IPS-18a (cell line): ENCODE measurements around the gene PRR33.
"Not testable (repeated sequence)": the region's sequence is repeated elsewhere in the genome, so short reads cannot be mapped to it uniquely, and the experiment has no call there.

ENCODE experiments used
- H3K27ac ChIP-seq: one replicate; pipeline ENCODE4 v1.5.1; 2013; ENCODE audit warnings: low read length
- H3K27me3 ChIP-seq: one replicate; pipeline ENCODE4 v1.6.1; 2013; ENCODE audit warnings: mild to moderate bottlenecking, low read length; ENCODE audit not compliant: control insufficient read depth, insufficient read depth
- H3K36me3 ChIP-seq: one replicate; pipeline ENCODE4 v1.6.1; 2013; ENCODE audit warnings: low read depth, low read length; ENCODE audit not compliant: control insufficient read depth
- H3K4me1 ChIP-seq: one replicate; pipeline ENCODE4 v1.6.1; 2013; ENCODE audit warnings: low read depth, low read length; ENCODE audit not compliant: control insufficient read depth
- H3K4me3 ChIP-seq: one replicate; pipeline ENCODE4 v1.5.1; 2013; ENCODE audit warnings: low read length
- H3K9ac ChIP-seq: one replicate; pipeline ENCODE4 v1.6.1; 2013; ENCODE audit warnings: mild to moderate bottlenecking, low read length, moderate library complexity
- H3K9me3 ChIP-seq: one replicate; pipeline ENCODE4 v1.6.1; 2013; ENCODE audit warnings: low read depth, low read length; ENCODE audit not compliant: control insufficient read depth

PRR33 gene

GRCh38 chr11:1874441-1875092, 17.1 kb downstream of the PRR33 start:
- H3K36me3 ChIP-seq, H3K27me3 ChIP-seq, H3K4me1 ChIP-seq, H3K9me3 ChIP-seq, H3K4me3 ChIP-seq, H3K9ac ChIP-seq, H3K27ac ChIP-seq: not testable (repeated sequence)

- not testable (repeated sequence) for H3K4me1 ChIP-seq, H3K27ac ChIP-seq, H3K9me3 ChIP-seq, H3K9ac ChIP-seq, H3K4me3 ChIP-seq, H3K36me3 ChIP-seq, H3K27me3 ChIP-seq
Measured at GRCh38 chr11:1873813-1874150, 17.9 kb downstream of the PRR33 start.

GRCh38 chr11:1873048-1873812, 18.5 kb downstream of the PRR33 start:
- Histone ChIP-seq H3K9ac (no peak overlapping the region), H3K27ac (no peak overlapping the region), H3K4me3 (no peak overlapping the region), H3K9me3 (no peaks in the 10 kb centered on the region), H3K27me3 (no peaks in the 10 kb centered on the region), H3K36me3 (no peaks in the 10 kb centered on the region), H3K4me1 (no peaks in the 10 kb centered on the region)

DNA sequence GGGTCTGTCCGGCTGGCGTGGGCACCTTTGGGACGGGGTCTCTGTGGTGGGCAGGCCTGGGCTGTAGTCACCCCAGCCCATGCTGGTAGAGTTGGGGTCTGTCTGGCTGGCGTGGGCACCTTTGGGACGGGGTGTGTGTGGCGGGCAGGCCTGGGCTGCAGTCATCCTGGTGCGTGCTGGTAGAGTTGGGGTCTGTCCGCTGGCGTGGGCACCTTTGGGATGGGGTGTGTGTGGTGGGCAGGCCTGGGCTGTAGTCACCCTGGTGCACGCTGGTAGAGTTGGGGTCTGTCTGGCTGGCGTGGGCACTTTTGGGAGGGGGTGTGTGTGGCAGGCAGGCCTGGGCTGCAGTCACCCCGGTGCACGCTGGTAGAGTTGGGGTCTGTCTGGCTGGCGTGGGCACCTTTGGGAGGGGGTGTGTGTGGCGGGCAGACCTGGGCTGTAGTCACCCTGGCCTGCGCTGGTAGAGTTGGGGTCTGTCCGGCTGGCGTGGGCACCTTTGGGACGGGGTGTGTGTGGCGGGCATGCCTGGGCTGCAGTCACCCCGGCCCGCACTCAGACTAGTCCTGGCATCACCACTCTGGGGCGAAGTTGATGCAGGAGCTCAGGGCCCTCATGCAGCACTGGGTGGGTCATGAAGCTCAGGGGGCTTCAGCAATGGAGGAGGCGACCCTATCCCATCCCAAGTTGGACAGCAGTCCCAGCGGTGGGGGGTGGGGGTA, 19.3 kb downstream of the PRR33 start:
- Histone ChIP-seq H3K4me3 (no peak overlapping the region), H3K9ac (no peak overlapping the region), H3K9me3 (no peaks in the 10 kb centered on the region), H3K27ac (no peak overlapping the region), H3K36me3 (no peaks in the 10 kb centered on the region), H3K4me1 (no peaks in the 10 kb centered on the region), H3K27me3 (no peaks in the 10 kb centered on the region)

DNA sequence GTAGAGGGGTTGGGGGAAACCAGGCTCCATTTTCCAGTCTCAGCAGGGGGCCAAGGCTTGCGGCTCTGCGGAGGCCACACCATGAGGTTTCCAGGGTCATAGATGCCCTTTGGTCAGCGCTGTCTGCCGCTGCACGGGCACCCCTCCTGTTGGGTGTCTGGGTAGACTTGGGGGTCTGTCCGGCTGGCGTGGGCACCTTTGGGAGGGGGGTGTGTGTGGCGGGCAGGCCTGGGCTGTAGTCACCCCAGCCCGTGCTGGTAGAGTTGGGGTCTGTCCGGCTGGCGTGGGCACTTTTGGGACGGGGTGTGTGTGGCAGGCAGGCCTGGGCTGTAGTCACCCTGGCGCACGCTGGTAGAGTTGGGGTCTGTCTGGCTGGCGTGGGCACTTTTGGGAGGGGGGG, 20.2 kb downstream of the PRR33 start:
- Histone ChIP-seq H3K27me3 (no peaks in the 10 kb centered on the region), H3K9me3 (no peaks in the 10 kb centered on the region), H3K4me1 (no peaks in the 10 kb centered on the region), H3K4me3 (no peak overlapping the region), H3K36me3 (no peaks in the 10 kb centered on the region), H3K27ac (no peak overlapping the region), H3K9ac (no peak overlapping the region)

DNA sequence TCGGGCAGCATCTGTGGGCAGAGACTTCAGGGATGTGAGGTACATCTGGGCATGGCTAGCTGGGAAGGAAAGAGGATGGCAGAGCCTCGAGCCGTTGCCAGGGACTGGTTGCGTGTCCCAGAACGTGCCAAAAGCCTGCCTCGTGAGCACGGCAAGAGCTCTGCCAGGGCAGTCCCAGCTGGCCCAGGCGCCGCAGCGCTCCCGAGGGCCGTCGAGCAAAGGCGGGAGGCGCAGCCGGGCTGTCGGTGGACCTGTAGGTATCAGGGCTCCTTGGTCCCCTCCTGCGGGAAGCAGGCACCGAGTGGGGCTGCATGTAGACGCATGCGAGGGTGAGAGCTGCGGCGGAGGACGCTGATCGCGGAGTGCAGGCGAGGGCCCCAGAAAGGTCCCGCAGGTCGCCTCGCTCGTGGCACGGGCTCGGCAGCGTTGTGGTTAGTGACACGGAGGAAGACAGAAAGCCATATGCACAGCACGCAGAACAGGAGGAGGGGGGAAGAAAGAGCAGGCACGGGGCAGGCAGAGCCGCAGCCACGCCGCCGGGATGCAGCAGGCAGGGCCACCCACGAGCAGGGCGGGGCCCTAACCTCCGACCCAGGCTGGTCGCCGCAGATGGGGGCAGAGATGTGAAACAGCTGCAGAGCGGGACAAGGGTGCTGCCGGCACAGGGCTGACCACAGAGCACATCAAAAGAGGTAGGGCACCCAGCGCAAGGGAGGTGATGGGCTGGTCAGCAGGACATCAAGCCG, 20.8 kb downstream of the PRR33 start:
- Histone ChIP-seq H3K4me3 (no peak overlapping the region), H3K4me1 (no peaks in the 10 kb centered on the region), H3K27me3 (no peaks in the 10 kb centered on the region), H3K36me3 (no peaks in the 10 kb centered on the region), H3K27ac (no peak overlapping the region), H3K9ac (no peak overlapping the region), H3K9me3 (no peaks in the 10 kb centered on the region)

DNA sequence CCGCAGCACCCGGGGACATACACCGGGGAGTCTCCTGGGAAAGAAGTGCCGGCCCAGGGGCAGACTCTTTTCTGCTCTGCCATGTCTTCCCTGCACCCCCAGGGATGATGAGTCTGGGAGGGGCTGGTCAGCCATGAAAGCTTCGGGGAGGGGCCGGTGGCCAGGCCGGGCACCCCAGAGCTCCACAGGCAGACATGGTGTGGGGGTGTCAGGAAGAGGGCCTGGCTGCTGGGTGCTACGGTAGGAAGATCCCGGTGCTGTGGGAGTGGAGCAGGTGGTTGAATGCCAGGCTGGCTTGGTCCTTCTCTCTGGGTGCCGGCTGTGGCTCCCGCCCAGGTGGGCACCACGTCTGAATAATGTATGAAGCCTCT, 21.4 kb downstream of the PRR33 start:
- H3K4me1 ChIP-seq: no peaks in the 10 kb centered on the region
- H3K9me3 ChIP-seq: no peaks in the 10 kb centered on the region
- no peak overlapping the region for H3K4me3 ChIP-seq
- no peaks in the 10 kb centered on the region for H3K36me3 ChIP-seq
- H3K9ac ChIP-seq: no peak overlapping the region
- no peak overlapping the region for H3K27ac ChIP-seq
- H3K27me3 ChIP-seq: no peaks in the 10 kb centered on the region

DNA sequence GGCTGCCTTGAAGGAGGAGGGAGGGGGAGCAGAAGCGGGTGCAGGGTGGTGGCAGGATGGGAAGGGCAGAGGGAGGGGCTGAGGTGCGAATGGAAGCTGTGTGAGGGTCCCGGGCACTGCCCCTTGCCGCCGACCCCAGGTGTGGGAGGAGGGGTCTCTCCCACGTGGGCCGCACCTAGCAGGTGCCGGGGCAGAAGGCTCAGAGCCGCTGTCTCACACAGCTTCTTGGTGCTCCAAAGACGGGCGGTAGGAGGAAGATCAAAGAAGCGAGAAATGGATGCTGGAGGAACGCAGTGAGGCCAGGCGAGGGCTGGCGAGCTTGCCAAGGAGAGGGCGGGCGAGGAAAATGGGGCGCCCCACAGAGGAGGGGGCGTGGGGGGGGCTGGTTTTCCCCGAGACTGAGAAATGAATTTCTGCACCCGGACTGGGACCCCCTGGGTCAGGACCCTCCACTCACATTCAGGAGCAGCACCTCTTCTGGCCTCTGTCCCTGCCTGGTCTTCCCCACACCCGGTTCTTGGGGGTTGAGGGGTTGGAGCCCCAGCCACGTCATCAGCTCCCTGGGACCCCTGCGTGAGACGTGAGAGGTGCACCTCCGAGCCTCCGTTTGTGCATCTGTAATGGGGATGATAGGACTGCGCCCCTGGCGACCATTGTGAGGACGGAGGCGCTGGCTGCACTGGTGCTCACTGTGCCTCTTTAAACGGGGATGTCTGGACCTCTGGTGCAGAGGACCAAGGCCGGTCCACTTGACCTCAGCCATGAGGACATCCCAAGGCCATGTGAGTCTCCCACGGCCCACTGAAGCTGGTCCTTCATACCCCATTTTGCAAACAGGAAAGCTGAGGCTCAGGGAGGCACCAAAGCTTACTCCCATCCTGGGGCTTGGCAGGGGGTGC, 22.0 kb downstream of the PRR33 start:
- Histone ChIP-seq H3K9me3 (no peaks in the 10 kb centered on the region), H3K9ac (no peak overlapping the region), H3K27ac (no peak overlapping the region), H3K36me3 (no peaks in the 10 kb centered on the region), H3K4me3 (no peak overlapping the region), H3K4me1 (no peaks in the 10 kb centered on the region), H3K27me3 (no peaks in the 10 kb centered on the region)

DNA sequence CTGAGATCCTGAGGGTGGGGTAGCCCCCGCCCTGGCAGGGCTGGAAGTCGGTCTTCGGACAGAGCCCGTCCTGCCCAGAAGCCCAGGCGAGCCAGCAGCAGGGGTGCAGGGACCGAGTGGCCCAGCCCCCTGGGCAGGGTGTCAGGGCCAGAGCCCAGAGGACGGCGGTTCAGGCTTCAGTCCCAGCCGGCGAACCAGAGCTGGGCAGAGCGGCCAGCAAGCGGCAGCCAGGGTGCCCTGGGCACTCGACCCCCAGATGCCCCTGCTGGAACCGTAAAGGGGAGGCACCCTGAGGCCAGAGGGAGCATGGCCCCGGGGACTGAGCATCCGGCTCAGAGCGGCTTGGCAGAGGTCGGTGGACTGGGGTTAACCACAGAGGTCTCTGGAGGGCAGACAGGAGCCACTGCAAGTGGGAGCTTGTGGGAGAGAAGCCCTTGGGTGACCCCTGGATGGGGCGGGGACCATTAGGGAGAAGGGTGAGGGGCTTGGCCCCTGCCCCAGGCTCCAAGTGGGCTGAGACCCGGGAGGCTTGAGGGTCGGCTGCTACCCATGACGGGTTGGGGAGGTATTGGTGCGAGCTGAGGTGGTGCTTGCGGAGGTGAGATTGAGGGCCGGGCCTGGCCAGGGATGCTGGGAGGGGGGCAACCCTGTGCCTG, 22.9 kb downstream of the PRR33 start:
- H3K9me3 ChIP-seq: no peaks in the 10 kb centered on the region
- H3K4me3 ChIP-seq: no peak overlapping the region
- H3K9ac ChIP-seq: no peak overlapping the region
- no peaks in the 10 kb centered on the region for H3K27me3 ChIP-seq
- no peaks in the 10 kb centered on the region for H3K36me3 ChIP-seq
- no peaks in the 10 kb centered on the region for H3K4me1 ChIP-seq
- no peak overlapping the region for H3K27ac ChIP-seq

GRCh38 chr11:1868056-1868635, 23.5 kb downstream of the PRR33 start:
- H3K4me3 ChIP-seq: no peak overlapping the region
- no peaks in the 10 kb centered on the region for H3K9me3 ChIP-seq
- no peak overlapping the region for H3K9ac ChIP-seq
- H3K27me3 ChIP-seq: no peaks in the 10 kb centered on the region
- no peaks in the 10 kb centered on the region for H3K36me3 ChIP-seq
- H3K4me1 ChIP-seq: no peaks in the 10 kb centered on the region
- H3K27ac ChIP-seq: no peak overlapping the region
